Medulla oblongata (tissue), 1 donor: ENCODE results near the gene KRT73.

Experiments
- DNase-seq: peaks from one replicate; pipeline ENCODE4 v3.0.0-alpha.2; 2015; ENCODE audit errors: extremely low spot score

KRT73 gene

GRCh38 chr12:52622349-52622748 lies 4.0 kb upstream of the KRT73 start:
- DNase-seq, result no peak

- DNase-seq, result no peak
Measured at GRCh38 chr12:52618866-52619265, 507 bp upstream of the KRT73 start.

GRCh38 chr12:52617403-52617785 lies 965 bp downstream of the KRT73 start:
- no peak for DNase-seq

GRCh38 chr12:52616680-52617402 lies 1.5 kb downstream of the KRT73 start:
- no peak for DNase-seq

GRCh38 chr12:52615912-52616311 lies 2.4 kb downstream of the KRT73 start:
- no peak for DNase-seq

GRCh38 chr12:52615208-52615868 lies 3.0 kb downstream of the KRT73 start:
- DNase-seq, result no peak

GRCh38 chr12:52614381-52615207 lies 3.8 kb downstream of the KRT73 start:
- DNase-seq, result no peak

GRCh38 chr12:52613384-52614030 lies 4.9 kb downstream of the KRT73 start:
- no peak for DNase-seq

GRCh38 chr12:52612431-52613383 lies 5.7 kb downstream of the KRT73 start:
- DNase-seq, result no peak

- DNase-seq, result no peak
Measured at GRCh38 chr12:52611080-52611468, 7.3 kb downstream of the KRT73 start.

GRCh38 chr12:52608826-52609630 lies 9.3 kb downstream of the KRT73 start:
- DNase-seq, result no peak

GRCh38 chr12:52608161-52608560 lies 10.2 kb downstream of the KRT73 start:
- no peak for DNase-seq

GRCh38 chr12:52607314-52607713 lies 11.0 kb downstream of the KRT73 start:
- no peak for DNase-seq

GRCh38 chr12:52606581-52607218 lies 11.7 kb downstream of the KRT73 start:
- DNase-seq, result no peak

GRCh38 chr12:52606096-52606495 lies 12.3 kb downstream of the KRT73 start:
- no peak for DNase-seq

- no peak for DNase-seq
Measured at GRCh38 chr12:52605542-52605941, 12.8 kb downstream of the KRT73 start.

GRCh38 chr12:52604859-52605258 lies 13.5 kb downstream of the KRT73 start:
- no peak for DNase-seq

GRCh38 chr12:52603314-52603713 lies 15.0 kb downstream of the KRT73 start:
- DNase-seq, result no peak

GRCh38 chr12:52602552-52602951 lies 15.8 kb downstream of the KRT73 start:
- DNase-seq, result no peak

GRCh38 chr12:52601671-52602070 lies 16.7 kb downstream of the KRT73 start:
- DNase-seq, result no peak
